Measurements from ENCODE around the gene AKR7A2. TPM values are rescaled to one million over a fixed set of nuclear protein-coding genes. Genes with fewer than 3 reads are reported as not detected.
A peak's percentile ranks its signal among the peaks of the same experiment; 100 is the strongest.

Gene AKR7A2
- total and polyA plus RNA-seq, 10 of the 15 experiments (the other 5 are each of a cell fraction or from before 2014, with no cell fraction given): 1.3 to 114 (median 48.0) TPM

DNA sequence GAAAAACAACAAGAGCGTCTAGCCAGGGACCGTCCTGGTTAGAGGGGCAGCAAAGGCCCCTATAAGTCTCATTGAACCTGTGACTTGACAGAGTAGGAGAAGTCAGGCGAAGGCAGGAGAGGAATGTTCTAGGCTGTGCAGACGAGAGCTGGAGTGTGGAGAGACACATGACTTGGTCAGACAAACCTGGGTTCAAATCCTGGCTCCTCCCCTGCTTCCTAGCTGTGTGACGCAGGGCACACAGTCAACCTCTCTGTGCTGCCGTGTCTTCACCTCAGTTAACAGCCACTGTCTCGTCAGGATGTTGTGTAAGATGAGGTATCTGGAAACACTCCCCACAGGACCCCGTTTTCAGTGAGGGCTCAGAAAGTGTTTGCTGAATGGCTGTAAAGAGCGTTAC lies 15.8 kb upstream of the AKR7A2 start:
- Histone ChIP-seq H3K4me2 (ENCODE audit: control insufficient read depth, insufficient read depth) (no peak overlapping the region), H3K9me3 (replicated peaks; ENCODE audit: control insufficient read depth, insufficient read depth, low read length) (no peaks in the 10 kb centered on the region), H4K20me1 (ENCODE audit: control insufficient read depth, insufficient read depth) (no peaks in the 10 kb centered on the region), H3K79me2 (ENCODE audit: control insufficient read depth, insufficient read depth, low read length) (no peaks in the 10 kb centered on the region), H3K4me1 (ENCODE audit: control insufficient read depth, insufficient read depth, low read length) (no peaks in the 10 kb centered on the region), H3K4me3 (no peak overlapping the region), H3K9ac (ENCODE audit: control insufficient read depth, insufficient read depth, low read length) (no peak overlapping the region), H3K27me3 (replicated peaks in 1 of 2; ENCODE audit: control insufficient read depth in 2 of 2, insufficient read depth in 2 of 2, low read length in 1 of 2) (no peaks in the 10 kb centered on the region), H2AFZ (ENCODE audit: control insufficient read depth, low read depth, low read length) (no peak overlapping the region), H3K36me3 (ENCODE audit: control insufficient read depth in 2 of 2, insufficient read depth in 2 of 2, low read length in 1 of 2) (peaks cover 4 to 12% of the 10 kb centered on the region in 2 experiments; a peak in 3 of 4 replicates), H3K27ac (ENCODE audit: control insufficient read depth, insufficient read depth) (no peak overlapping the region)
- POLR2A ChIA-PET: interaction anchor here (0.6 kb wide), 1 partner anchor 34 kb away, joined by 4 read pairs; no protein-coding TSS in a partner anchor
- SMC1A ChIA-PET (ENCODE audit: uncharacterized antibody, unreplicated experiment): no interaction called here
- CTCF ChIA-PET: no interaction called here
- DNase-seq (ENCODE audit: low read depth, low spot score): no peak
- 89% methylated on average over 9 of the region's 9 CpGs for WGBS (ENCODE audit: insufficient coverage, insufficient replicate concordance, low lambda C conversion rate, missing lambda C conversion rate)
- TF ChIP-seq, protein P1, sequence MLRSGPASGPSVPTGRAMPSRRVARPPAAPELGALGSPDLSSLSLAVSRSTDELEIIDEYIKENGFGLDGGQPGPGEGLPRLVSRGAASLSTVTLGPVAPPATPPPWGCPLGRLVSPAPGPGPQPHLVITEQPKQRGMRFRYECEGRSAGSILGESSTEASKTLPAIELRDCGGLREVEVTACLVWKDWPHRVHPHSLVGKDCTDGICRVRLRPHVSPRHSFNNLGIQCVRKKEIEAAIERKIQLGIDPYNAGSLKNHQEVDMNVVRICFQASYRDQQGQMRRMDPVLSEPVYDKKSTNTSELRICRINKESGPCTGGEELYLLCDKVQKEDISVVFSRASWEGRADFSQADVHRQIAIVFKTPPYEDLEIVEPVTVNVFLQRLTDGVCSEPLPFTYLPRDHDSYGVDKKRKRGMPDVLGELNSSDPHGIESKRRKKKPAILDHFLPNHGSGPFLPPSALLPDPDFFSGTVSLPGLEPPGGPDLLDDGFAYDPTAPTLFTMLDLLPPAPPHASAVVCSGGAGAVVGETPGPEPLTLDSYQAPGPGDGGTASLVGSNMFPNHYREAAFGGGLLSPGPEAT (IDR thresholded peaks at IDR 0.05; ENCODE audit: low read depth): no peak
- intact Hi-C loops (cut with micrococcal nuclease; ENCODE audit: unreplicated experiment): no loop called here
- ATAC-seq: no peak
- RAD21 ChIA-PET (ENCODE audit: unreplicated experiment): no interaction called here
- BruUV-seq (replicated peaks): no TSS peak
- no peak for FAIRE-seq
- in situ Hi-C loops (cut with MboI): no loop called here

DNA sequence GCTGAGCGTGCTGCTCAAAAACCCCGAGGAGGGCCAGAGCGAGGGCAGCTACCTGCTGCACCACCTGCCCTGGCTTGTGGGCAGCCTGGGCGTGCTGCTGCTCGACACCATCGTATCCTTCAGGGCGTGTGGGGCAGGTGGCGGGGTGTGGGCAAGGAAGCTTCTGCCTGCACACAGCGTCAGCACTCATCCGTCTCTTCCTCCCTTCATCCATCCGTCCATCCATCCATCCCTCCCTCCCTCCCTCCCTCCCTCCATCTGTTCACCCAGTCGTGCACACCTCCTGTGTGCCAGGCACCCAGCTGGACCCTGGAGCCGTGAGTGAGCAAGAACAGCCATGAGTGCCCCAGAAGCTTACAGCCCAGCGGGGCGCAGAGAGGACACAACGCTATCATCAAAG lies 15.4 kb upstream of the AKR7A2 start:
- Histone ChIP-seq H3K79me2 (ENCODE audit: control insufficient read depth, insufficient read depth, low read length) (no peaks in the 10 kb centered on the region), H3K4me3 (no peak overlapping the region), H3K27me3 (replicated peaks in 1 of 2; ENCODE audit: control insufficient read depth in 2 of 2, insufficient read depth in 2 of 2, low read length in 1 of 2) (no peaks in the 10 kb centered on the region), H3K27ac (ENCODE audit: control insufficient read depth, insufficient read depth) (no peak overlapping the region), H4K20me1 (ENCODE audit: control insufficient read depth, insufficient read depth) (no peaks in the 10 kb centered on the region), H3K9ac (ENCODE audit: control insufficient read depth, insufficient read depth, low read length) (no peak overlapping the region), H3K36me3 (ENCODE audit: control insufficient read depth in 2 of 2, insufficient read depth in 2 of 2, low read length in 1 of 2) (peaks cover 4 to 12% of the 10 kb centered on the region in 2 experiments; a peak in 3 of 4 replicates), H3K4me1 (ENCODE audit: control insufficient read depth, insufficient read depth, low read length) (no peaks in the 10 kb centered on the region), H3K4me2 (ENCODE audit: control insufficient read depth, insufficient read depth) (no peak overlapping the region), H2AFZ (ENCODE audit: control insufficient read depth, low read depth, low read length) (no peak overlapping the region), H3K9me3 (replicated peaks; ENCODE audit: control insufficient read depth, insufficient read depth, low read length) (no peaks in the 10 kb centered on the region)
- WGBS (ENCODE audit: insufficient coverage, insufficient replicate concordance, low lambda C conversion rate, missing lambda C conversion rate): 92% methylated on average over 13 of the region's 16 CpGs
- ChIA-PET RAD21 (ENCODE audit: unreplicated experiment) (no interaction called here), SMC1A (ENCODE audit: uncharacterized antibody, unreplicated experiment) (no interaction called here), POLR2A (interaction anchor here (0.6 kb wide), 1 partner anchor 34 kb away, joined by 4 read pairs; no protein-coding TSS in a partner anchor), CTCF (no interaction called here)
- ATAC-seq: no peak
- FAIRE-seq: no peak
- BruUV-seq (replicated peaks): no TSS peak
- no peak for DNase-seq (ENCODE audit: low read depth, low spot score)
- intact Hi-C loops (cut with micrococcal nuclease; ENCODE audit: unreplicated experiment) (no loop called here), in situ Hi-C loops (cut with MboI) (no loop called here)
- 0 out of 2 replicates have a peak, but pooled peaks have one; percentile 9 for TF ChIP-seq POLR2A (IDR thresholded peaks at IDR 0.05; ENCODE audit: low read depth, low read length)
- no peak for TF ChIP-seq ZNF592 (IDR thresholded peaks at IDR 0.05)
